IMR-90 (cell line): ENCODE data around the gene PYCR2.

Source experiments
- CTCF ChIP-seq: conservative IDR thresholded peaks from 2 replicates; pipeline ENCODE4 v1.5.1; 2012; ENCODE audit warnings: mild to moderate bottlenecking, low read depth, low read length, improper control_type of control experiment
- TF ChIP-seq, protein P1 (sequence below): fragments of 150-350 bp; IDR thresholded peaks from 2 replicates; pipeline ENCODE4 v1.6.1; 2016; ENCODE audit warnings: low read depth, mild to moderate bottlenecking, low read length, moderate library complexity, borderline replicate concordance

GRCh38 chr1:225919906-225920305, 4.1 kb downstream of the PYCR2 start:
- TF ChIP-seq CTCF = no peak
- TF ChIP-seq, protein P1, sequence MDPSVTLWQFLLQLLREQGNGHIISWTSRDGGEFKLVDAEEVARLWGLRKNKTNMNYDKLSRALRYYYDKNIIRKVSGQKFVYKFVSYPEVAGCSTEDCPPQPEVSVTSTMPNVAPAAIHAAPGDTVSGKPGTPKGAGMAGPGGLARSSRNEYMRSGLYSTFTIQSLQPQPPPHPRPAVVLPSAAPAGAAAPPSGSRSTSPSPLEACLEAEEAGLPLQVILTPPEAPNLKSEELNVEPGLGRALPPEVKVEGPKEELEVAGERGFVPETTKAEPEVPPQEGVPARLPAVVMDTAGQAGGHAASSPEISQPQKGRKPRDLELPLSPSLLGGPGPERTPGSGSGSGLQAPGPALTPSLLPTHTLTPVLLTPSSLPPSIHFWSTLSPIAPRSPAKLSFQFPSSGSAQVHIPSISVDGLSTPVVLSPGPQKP = no peak
